Esophagus muscularis mucosa (tissue), 4 donors: ENCODE data around the gene TMEM40. TPM values are rescaled to one million over a fixed set of nuclear protein-coding genes. Genes with fewer than 3 reads are reported as not detected.

Source experiments
- DNase-seq: peaks from one replicate; pipeline ENCODE4 v3.0.0-alpha.2; 2017; ENCODE audit errors: extremely low spot score
- H3K27ac ChIP-seq, 4 donors: fragments of 200-600 bp; sonication (generic); replicated peaks in 1 of 4; 1 replicate in 3 of 4; 2 replicates in 1 of 4; pipeline ENCODE4 v1.5.1; 2016 to 2019; ENCODE audit warnings: mild to moderate bottlenecking in 1 of 4
- H3K27me3 ChIP-seq, 4 donors: fragments of 200-600 bp; sonication (generic); one replicate each; pipeline versions ENCODE4 v1.5.1 to v1.6.0; 2016 to 2019
- H3K36me3 ChIP-seq, 4 donors: fragments of 200-600 bp; sonication (generic); one replicate each; pipeline ENCODE4 v1.5.1; 2016 to 2019
- H3K4me1 ChIP-seq, 4 donors: fragments of 200-600 bp; sonication (generic); one replicate each; pipeline ENCODE4 v1.5.1; 2016 to 2019
- H3K4me3 ChIP-seq, 4 donors: fragments of 200-600 bp; sonication (generic); 1 replicate in 2 of 4; 2 replicates in 2 of 4; pipeline ENCODE4 v1.5.1; 2016 to 2019; ENCODE audit warnings: mild to moderate bottlenecking in 4 of 4, moderate library complexity in 1 of 4
- H3K9me3 ChIP-seq, 4 donors: fragments of 200-600 bp; sonication (generic); 1 replicate in 3 of 4; 2 replicates in 1 of 4; pipeline ENCODE4 v1.5.1; 2016 to 2019
- CTCF ChIP-seq, 3 experiments: fragments of 200-600 bp in 2 of 3; fragments of 450-650 bp in 1 of 3; sonication (generic) in 2 of 3; IDR thresholded peaks; one replicate each; pipeline ENCODE4 v1.5.1; 2017 to 2019; ENCODE audit warnings: antibody characterized with exemption in 3 of 3, mild to moderate bottlenecking in 2 of 3, moderate library complexity in 1 of 3
- EP300 ChIP-seq: sonication (generic); formaldehyde crosslinking; IDR thresholded peaks from one replicate; pipeline ENCODE4 v1.6.1; 2017; ENCODE audit warnings: antibody characterized with exemption
- POLR2A ChIP-seq: fragments of 450-650 bp; IDR thresholded peaks from one replicate; pipeline ENCODE4 v1.6.1; 2017; ENCODE audit warnings: antibody characterized with exemption, moderate library complexity, mild to moderate bottlenecking, low read depth
- POLR2AphosphoS5 ChIP-seq, 2 donors: sonication (generic); formaldehyde crosslinking; IDR thresholded peaks; one replicate each; pipeline ENCODE4 v1.6.1; 2017; ENCODE audit warnings: antibody characterized with exemption in 2 of 2
- WGBS: methylation state at CpG from one replicate; pipeline ENCODE4 v1.1.5; 2018; 5-methylcytosine and 5-hydroxymethylcytosine counted together
- intact Hi-C: fragments of 100-400 bp; cut with DNase I; formaldehyde crosslinking; loops from one replicate; pipeline ENCODE4 v1.15.1; 2023
- total RNA-seq, 4 donors: library from RNA; depleted of rRNA; stranded (reverse); fragments of >200 nt; gene quantifications; one replicate each; pipeline versions ENCODE4 v1.1.0 to v1.2.1, GENCODE V29; 2016

TMEM40 gene
- total RNA-seq, 4 donors from 2014 or later: not detected

- H3K27ac ChIP-seq: no peak overlapping the region
- H3K36me3 ChIP-seq: peaks cover 0 to 52% (median 51%) of the 10 kb centered on the region in 4 donors
- no peak for DNase-seq
- no peaks in the 10 kb centered on the region for H3K9me3 ChIP-seq
- TF ChIP-seq EP300 (no peak), POLR2AphosphoS5 (IDR thresholded peaks at IDR 0.05) (no peak)
- intact Hi-C loops: no loop called here
- WGBS: 95% methylated on average over 12 of the region's 12 CpGs
- no peaks in the 10 kb centered on the region for H3K27me3 ChIP-seq
- H3K4me1 ChIP-seq: peaks cover 0 to 10% (median 2%) of the 10 kb centered on the region in 4 donors
- no peak overlapping the region for H3K4me3 ChIP-seq
Observed at GRCh38 chr3:12803371-12803770, 44.3 kb upstream of the TMEM40 start.

- no peak for TF ChIP-seq CTCF (IDR thresholded peaks at IDR 0.05)
- TF ChIP-seq POLR2A: no peak
- TF ChIP-seq POLR2AphosphoS5 (IDR thresholded peaks at IDR 0.05): no peak
- no peak for TF ChIP-seq EP300
- no peak for DNase-seq
- Histone ChIP-seq H3K27me3 (no peaks in the 10 kb centered on the region), H3K4me3 (no peak overlapping the region), H3K36me3 (peaks cover 0 to 22% (median 17%) of the 10 kb centered on the region in 4 donors), H3K4me1 (peaks cover 12 to 32% (median 25%) of the 10 kb centered on the region in 4 donors), H3K9me3 (no peaks in the 10 kb centered on the region), H3K27ac (peak overlapping the region in 2 of 4 donors; percentile 93 to 94)
- 87% methylated on average over 7 of the region's 7 CpGs for WGBS
- intact Hi-C loops: loop anchor here (5.0 kb wide), 1 partner anchor 38 kb away; no protein-coding TSS in a partner anchor
Observed at GRCh38 chr3:12799525-12800440, 40.7 kb upstream of the TMEM40 start.

- no peak for DNase-seq
- H3K36me3 ChIP-seq: peaks cover 0 to 14% (median 6%) of the 10 kb centered on the region in 4 donors
- no peaks in the 10 kb centered on the region for H3K27me3 ChIP-seq
- WGBS: 59% methylated on average over 9 of the region's 12 CpGs
- H3K27ac ChIP-seq: peak overlapping the region; percentile 87 to 94 (median 93)
- intact Hi-C loops: loop anchor here (5.0 kb wide), 1 partner anchor 39 kb away; no protein-coding TSS in a partner anchor
- TF ChIP-seq CTCF (IDR thresholded peaks at IDR 0.05) (no peak), EP300 (no peak), POLR2AphosphoS5 (IDR thresholded peaks at IDR 0.05) (no peak), POLR2A (no peak)
- no peak overlapping the region for H3K4me3 ChIP-seq
- peaks cover 12 to 32% (median 25%) of the 10 kb centered on the region in 4 donors for H3K4me1 ChIP-seq
- H3K9me3 ChIP-seq: no peaks in the 10 kb centered on the region
Observed at GRCh38 chr3:12798559-12799179, 39.6 kb upstream of the TMEM40 start.

GRCh38 chr3:12797892-12798558 lies 39.0 kb upstream of the TMEM40 start:
- TF ChIP-seq CTCF (IDR thresholded peaks at IDR 0.05) (no peak), POLR2AphosphoS5 (IDR thresholded peaks at IDR 0.05) (no peak), POLR2A (no peak), EP300 (no peak)
- intact Hi-C loops: loop anchor here (5.0 kb wide), 1 partner anchor 39 kb away; no protein-coding TSS in a partner anchor
- H3K36me3 ChIP-seq: peaks cover 0 to 7% (median 0%) of the 10 kb centered on the region in 4 donors
- no peak for DNase-seq
- H3K9me3 ChIP-seq: no peaks in the 10 kb centered on the region
- H3K27ac ChIP-seq: peak overlapping the region; percentile 87 to 94 (median 93)
- no peaks in the 10 kb centered on the region for H3K27me3 ChIP-seq
- H3K4me3 ChIP-seq: no peak overlapping the region
- H3K4me1 ChIP-seq: peaks cover 12 to 32% (median 25%) of the 10 kb centered on the region in 4 donors
- 68% methylated on average over 7 of the region's 8 CpGs for WGBS
